Adrenal gland (tissue), 12 donors: ENCODE data around the gene YIPF6. TPM values are rescaled to one million over a fixed set of nuclear protein-coding genes. Genes with fewer than 3 reads are reported as not detected.

Experiments used
- DNase-seq, 7 donors: peaks; one replicate each; pipeline ENCODE4 v3.0.0-alpha.2; 2019 to 2020
- H3K27ac ChIP-seq, 5 donors: fragments of 200-600 bp; sonication (generic) in 4 of 5; 1 replicate in 3 of 5; 2 replicates in 2 of 5; pipeline versions ENCODE4 v1.5.1 to v1.8.0; 2016 to 2020; ENCODE audit warnings: mild to moderate bottlenecking in 1 of 5
- H3K27me3 ChIP-seq: fragments of 200-600 bp; 2 replicates; pipeline ENCODE4 v1.8.0; 2021
- H3K36me3 ChIP-seq, 2 donors: fragments of 200-600 bp; replicated peaks in 1 of 2; 1 replicate in 1 of 2; 2 replicates in 1 of 2; pipeline versions ENCODE4 v1.5.1 to v1.8.0; 2018 to 2022
- H3K4me1 ChIP-seq, 2 donors: fragments of 200-600 bp; replicated peaks in 1 of 2; 1 replicate in 1 of 2; 2 replicates in 1 of 2; pipeline versions ENCODE4 v1.5.1 to v1.8.0; 2018 to 2021
- H3K4me3 ChIP-seq, 4 donors: fragments of 200-600 bp; sonication (generic) in 3 of 4; one replicate each; pipeline ENCODE4 v1.5.1; 2016 to 2018
- H3K9me3 ChIP-seq, 3 donors: fragments of 200-600 bp; sonication (generic) in 1 of 3; replicated peaks in 1 of 3; 1 replicate in 2 of 3; 2 replicates in 1 of 3; pipeline versions ENCODE4 v1.5.1 to v1.8.0; 2016 to 2021
- CTCF ChIP-seq, 6 experiments: fragments of 450-650 bp in 4 of 6; fragments of 200-600 bp in 2 of 6; sonication (generic) in 1 of 6; IDR thresholded peaks; 1 replicate in 5 of 6; 2 replicates in 1 of 6; pipeline versions ENCODE4 v1.5.1 to v1.8.0; 2016 to 2021; ENCODE audit warnings: antibody characterized with exemption in 6 of 6, mild to moderate bottlenecking in 2 of 6, moderate library complexity in 1 of 6
- POLR2A ChIP-seq, 2 donors: fragments of 450-650 bp; IDR thresholded peaks; one replicate each; pipeline ENCODE4 v1.6.1; 2017; ENCODE audit warnings: antibody characterized with exemption in 2 of 2, mild to moderate bottlenecking in 2 of 2, moderate library complexity in 1 of 2
- WGBS, 4 donors: extraction: QIAGEN DNeasy Blood & Tissue Kit in 2 of 4; methylation state at CpG; one replicate each; pipeline versions ENCODE4 v1.1.5 to v1.1.7; 2013 to 2017; 5-methylcytosine and 5-hydroxymethylcytosine counted together
- intact Hi-C, 2 donors: fragments of 100-400 bp; cut with DNase I; formaldehyde crosslinking; loops; one replicate each; pipeline versions ENCODE4 v1.14.1 to v1.15.0; 2022 to 2023
- polyA plus RNA-seq, 3 donors: library from polyadenylated mRNA; stranded (reverse); fragments of 200-250 nt in 2 of 3; fragments of 350-450 nt in 1 of 3; fragmentation: Illumina TruSeq in 1 of 3; extraction: RNeasy Lipid Tissue Mini Kit (QIAGEN cat#74804) in 1 of 3; gene quantifications; one replicate each; pipeline ENCODE4 v1.2.3, GENCODE V29; 2013 to 2014
- small RNA-seq, 2 donors: library from RNA; depleted of rRNA; stranded (forward); fragments of <200 nt; gene quantifications; one replicate each; pipeline ENCODE3, GENCODE V24; 2016
- total RNA-seq, 9 donors: library from RNA; depleted of rRNA in 4 of 9; stranded (reverse); fragments of >200 nt in 4 of 9; fragments of 120-200 nt in 1 of 9; fragmentation: NEBNext Ultra II Directional in 1 of 9; extraction: Animal tissue kit (Norgen Biotek cat#: 25700) in 1 of 9; gene quantifications; one replicate each; pipeline versions ENCODE4 v1.1.0 to v1.2.4, GENCODE V29; 2013 to 2023
- donor health status: healthy with polysubstance abuse.
- donor health status: Bipolar disorder and iron deficiency.
- donor health status: DM: yes; HTN: yes; CAD: no.
- donor health status: DM: no; HTN: no; CAD: no.
- donor health status: DM: no; HTN: no; CAD: no.
- donor health status: DM: yes; HTN: yes; CAD: no.

The YIPF6 gene
- total and polyA plus RNA-seq, 12 donors = 5.9 to 60.3 (median 36.0) TPM

DNA sequence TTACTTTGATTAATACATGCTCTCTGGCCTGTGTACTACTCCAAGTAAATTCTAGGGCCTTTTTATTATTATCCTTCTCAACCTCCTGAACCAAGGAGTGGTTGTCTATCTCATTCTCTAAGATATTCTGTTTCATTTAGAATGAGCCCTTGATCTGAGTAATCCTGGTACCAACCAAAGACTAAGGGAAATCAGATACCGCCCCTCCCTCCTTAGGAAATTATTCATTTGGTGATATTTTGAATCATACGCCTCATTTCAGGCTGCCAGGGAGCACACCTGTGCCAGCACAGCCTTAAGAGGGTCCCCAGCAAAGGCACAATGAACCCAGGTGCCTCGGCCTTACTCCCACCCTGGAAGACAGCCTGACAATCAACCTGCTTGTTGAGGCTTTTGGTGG, 75.4 kb downstream of the YIPF6 start:
- Histone ChIP-seq H3K36me3 (no peaks in the 10 kb centered on the region), H3K4me1 (no peaks in the 10 kb centered on the region), H3K27ac (no peak overlapping the region), H3K27me3 (peaks cover 4% of the 10 kb centered on the region), H3K4me3 (no peak overlapping the region), H3K9me3 (no peaks in the 10 kb centered on the region)
- 50 to 89% (median 78%) methylated on average over 3 of the region's 3 CpGs for WGBS, 4 donors
- DNase-seq = no peak
- intact Hi-C loops = no loop called here
- TF ChIP-seq POLR2A (IDR thresholded peaks at IDR 0.05) (no peak), CTCF (IDR thresholded peaks at IDR 0.05) (no peak)

GRCh38 chrX:68579810-68580209, 81.0 kb downstream of the YIPF6 start:
- intact Hi-C loops = no loop called here
- Histone ChIP-seq H3K36me3 (no peaks in the 10 kb centered on the region), H3K4me1 (no peaks in the 10 kb centered on the region), H3K27me3 (peaks cover 34% of the 10 kb centered on the region), H3K9me3 (no peaks in the 10 kb centered on the region), H3K27ac (no peak overlapping the region), H3K4me3 (no peak overlapping the region)
- TF ChIP-seq CTCF (IDR thresholded peaks at IDR 0.05) = no peak
- no peak for TF ChIP-seq POLR2A (IDR thresholded peaks at IDR 0.05)
- WGBS, 4 donors = 72 to 93% (median 90%) methylated on average over 3 of the region's 3 CpGs
- DNase-seq = no peak

DNA sequence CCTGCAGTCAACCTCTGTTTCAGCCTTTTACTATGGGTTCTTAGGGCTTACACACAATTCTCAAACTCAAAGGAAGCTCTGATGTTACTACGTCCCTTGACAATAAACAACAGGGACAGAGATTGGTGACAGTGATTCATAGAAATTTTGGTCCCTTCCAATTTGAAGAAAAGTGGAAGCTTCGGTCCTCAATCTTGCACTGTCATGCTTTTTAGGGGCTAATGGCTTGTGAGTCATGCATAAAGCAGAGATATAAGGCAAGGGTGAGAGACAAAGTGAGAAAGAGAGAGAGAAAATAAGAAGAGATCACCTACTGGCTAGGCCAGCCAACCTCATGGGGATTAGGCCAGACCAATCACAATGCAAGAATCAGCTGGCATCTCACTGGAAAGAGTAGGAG, 85.4 kb downstream of the YIPF6 start:
- no peak for TF ChIP-seq POLR2A (IDR thresholded peaks at IDR 0.05)
- Histone ChIP-seq H3K27ac (no peak overlapping the region), H3K4me1 (no peaks in the 10 kb centered on the region), H3K36me3 (no peaks in the 10 kb centered on the region), H3K4me3 (no peak overlapping the region), H3K27me3 (peaks cover 30% of the 10 kb centered on the region), H3K9me3 (no peaks in the 10 kb centered on the region)
- intact Hi-C loops = no loop called here
- DNase-seq = no peak
- WGBS, 4 donors = 56 to 84% (median 78%) methylated on average over 2 of the region's 2 CpGs

Small RNAs within 50 kb of the gene (small RNA-seq; reads per million reads assigned to genes)
- gene RNU6-245P = 0 reads per million in 2 donors

Other genes starting within 250 kb of the YIPF6 start
- gene OPHN1, start 65.6 kb upstream of the YIPF6 start, total RNA-seq = 1 to 10 TPM; 3.7 to 9.1 (median 5.8) TPM
- 1 to 10 TPM; 1.2 to 3.0 (median 1.4) TPM for gene OPHN1, start 65.6 kb upstream of the YIPF6 start, polyA plus RNA-seq
- gene STARD8, start 148.6 kb downstream of the YIPF6 start, total RNA-seq = 10 to 100 TPM in 6 of 9 donors, 1 to 10 TPM in 3; 6.4 to 19.6 (median 10.7) TPM
- 1 to 10 TPM; 2.8 to 4.9 (median 3.6) TPM for gene STARD8, start 148.6 kb downstream of the YIPF6 start, polyA plus RNA-seq